HEK293T (cell line): ENCODE results near the gene FBN2.

Experiments
- CTCF ChIA-PET: fragments of 350-600 bp; formaldehyde crosslinking; extraction: SDS; loops from one replicate; lab custom pipeline; 2021; ENCODE audit warnings: antibody characterized with exemption, inconsistent platforms; lab: Yijun Ruan, JAX
- POLR2A ChIA-PET: fragments of 350-600 bp; formaldehyde crosslinking; extraction: SDS; loops from one replicate; lab custom pipeline; 2020; ENCODE audit warnings: antibody characterized with exemption, inconsistent platforms; lab: Yijun Ruan, JAX
- DNase-seq: peaks from one replicate; pipeline ENCODE4 v3.0.0; 2012; ENCODE audit warnings: mixed read lengths; ENCODE audit errors: extremely low spot score
- ARNT ChIP-seq: fragments of 450-650 bp; IDR thresholded peaks from 2 replicates; pipeline ENCODE4 v1.6.1; 2017; ENCODE audit warnings: mild to moderate bottlenecking
- BHLHE40 ChIP-seq: fragments of 450-650 bp; IDR thresholded peaks from 2 replicates; pipeline ENCODE4 v1.6.1; 2016; ENCODE audit warnings: mild to moderate bottlenecking, moderate library complexity, borderline replicate concordance
- CTBP1 ChIP-seq: fragments of 450-650 bp; IDR thresholded peaks from 2 replicates; pipeline ENCODE4 v1.6.1; 2016; ENCODE audit warnings: borderline replicate concordance
- ELF4 ChIP-seq: fragments of 450-650 bp; IDR thresholded peaks from 2 replicates; pipeline ENCODE4 v1.6.1; 2017; ENCODE audit warnings: antibody characterized with exemption
- FOXA1 ChIP-seq: fragments of 450-650 bp; IDR thresholded peaks from 2 replicates; pipeline ENCODE4 v1.6.1; 2016; ENCODE audit warnings: mild to moderate bottlenecking
- FOXK2 ChIP-seq: fragments of 450-650 bp; IDR thresholded peaks from 2 replicates; pipeline ENCODE4 v1.6.1; 2016; ENCODE audit warnings: mild to moderate bottlenecking
- FOXM1 ChIP-seq: fragments of 450-650 bp; IDR thresholded peaks from 2 replicates; pipeline ENCODE4 v1.6.1; 2017; ENCODE audit warnings: mild to moderate bottlenecking, borderline replicate concordance
- HDGF ChIP-seq: fragments of 450-650 bp; IDR thresholded peaks from 2 replicates; pipeline ENCODE4 v1.6.1; 2017; ENCODE audit warnings: antibody characterized with exemption, borderline replicate concordance
- L3MBTL2 ChIP-seq: fragments of 450-650 bp; conservative IDR thresholded peaks from 2 replicates; pipeline ENCODE4 v1.6.1; 2016; ENCODE audit warnings: mild to moderate bottlenecking
- LEF1 ChIP-seq: fragments of 450-650 bp; IDR thresholded peaks from 2 replicates; pipeline ENCODE4 v1.6.1; 2017; ENCODE audit warnings: mild to moderate bottlenecking, borderline replicate concordance
- NFRKB ChIP-seq: fragments of 450-650 bp; IDR thresholded peaks from 2 replicates; pipeline ENCODE4 v1.6.1; 2016; ENCODE audit warnings: mild to moderate bottlenecking, moderate library complexity
- PKNOX1 ChIP-seq: fragments of 450-650 bp; IDR thresholded peaks from 2 replicates; pipeline ENCODE4 v1.6.1; 2016
- SP1 ChIP-seq: fragments of 450-650 bp; IDR thresholded peaks from 2 replicates; pipeline ENCODE4 v1.6.1; 2017
- SUZ12 ChIP-seq: fragments of 450-650 bp; IDR thresholded peaks from 2 replicates; pipeline ENCODE4 v1.6.1; 2016; ENCODE audit warnings: mild to moderate bottlenecking
- TARDBP ChIP-seq: fragments of 450-650 bp; IDR thresholded peaks from 2 replicates; pipeline ENCODE4 v1.6.1; 2016
- ZNF384 ChIP-seq: fragments of 450-650 bp; IDR thresholded peaks from 2 replicates; pipeline ENCODE4 v1.6.1; 2016

Gene FBN2

DNA sequence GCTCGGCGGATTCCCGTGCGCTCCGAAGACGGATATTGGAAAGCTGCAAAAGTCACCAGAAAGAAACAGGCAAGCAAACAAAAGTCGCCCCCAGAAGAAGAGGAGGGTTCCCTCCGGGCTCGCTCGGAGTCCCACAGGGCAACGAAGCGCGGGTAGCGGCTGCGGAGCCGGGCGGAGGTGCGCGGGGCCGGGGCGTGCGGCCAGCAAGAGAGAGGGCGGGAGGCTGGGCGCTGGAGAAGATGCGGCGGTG is at the start of gene FBN2:
FBN2 (minus strand) TSS at position 246 of the 250 bp plus-strand sequence. CDS start 642 bp downstream, outside the sequence.
- TF ChIP-seq L3MBTL2 (peak; percentile 55), FOXM1 (no peak)
- ChIA-PET CTCF (no interaction called here), POLR2A (interaction anchor here (0.6 to 1.5 kb wide), 5 partner anchors 9 to 340 kb away, joined by 3 to 4 read pairs (median 3); no protein-coding TSS in a partner anchor)
- no peak for DNase-seq

DNA sequence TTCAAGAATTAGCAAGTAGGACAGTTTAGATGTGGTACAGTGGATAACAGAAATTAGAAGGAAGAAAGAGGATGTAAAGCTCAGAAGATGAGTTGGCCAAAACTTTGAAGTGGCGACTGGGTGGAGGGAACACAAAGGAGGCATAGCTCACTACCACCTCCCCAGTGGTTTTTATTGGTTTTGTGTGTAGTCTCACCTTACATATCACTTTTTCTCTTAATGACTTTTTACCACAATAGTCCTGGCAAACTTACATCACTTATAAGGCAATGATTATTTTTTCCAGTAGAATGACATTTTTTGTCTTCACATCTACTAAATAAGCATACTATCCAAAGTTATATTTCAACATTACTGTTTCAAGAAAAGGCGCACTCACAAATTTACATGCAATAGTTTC is 49.2 kb upstream of the FBN2 start:
- TF ChIP-seq HDGF = no peak
- no peak for TF ChIP-seq TARDBP
- CTCF ChIA-PET = no interaction called here
- POLR2A ChIA-PET = no interaction called here
- no peak for DNase-seq

GRCh38 chr5:128586848-128587247 is 48.8 kb upstream of the FBN2 start:
- POLR2A ChIA-PET = no interaction called here
- no peak for TF ChIP-seq BHLHE40
- TF ChIP-seq HDGF = no peak
- TF ChIP-seq FOXK2 = no peak
- no peak for TF ChIP-seq L3MBTL2
- TF ChIP-seq SUZ12 = no peak
- no peak for TF ChIP-seq ELF4
- no peak for TF ChIP-seq LEF1
- no peak for TF ChIP-seq SP1

GRCh38 chr5:128579639-128580038 is 41.6 kb upstream of the FBN2 start:
- ChIA-PET POLR2A (no interaction called here), CTCF (interaction anchor here (0.6 kb wide), 1 partner anchor 20 kb away, joined by 3 read pairs; no protein-coding TSS in a partner anchor)
- DNase-seq = no peak
- TF ChIP-seq L3MBTL2 (no peak), FOXK2 (no peak), BHLHE40 (no peak), ZNF384 (no peak), PKNOX1 (no peak), LEF1 (no peak), HDGF (no peak), TARDBP (no peak), SP1 (no peak), CTBP1 (no peak), SUZ12 (no peak), FOXM1 (no peak), NFRKB (no peak), ARNT (no peak), ELF4 (no peak), FOXA1 (no peak)

More at GRCh38 chr5:128586848-128587247, 48.8 kb upstream of the FBN2 start:
- no peak for DNase-seq
- CTCF ChIA-PET = no interaction called here

DNA sequence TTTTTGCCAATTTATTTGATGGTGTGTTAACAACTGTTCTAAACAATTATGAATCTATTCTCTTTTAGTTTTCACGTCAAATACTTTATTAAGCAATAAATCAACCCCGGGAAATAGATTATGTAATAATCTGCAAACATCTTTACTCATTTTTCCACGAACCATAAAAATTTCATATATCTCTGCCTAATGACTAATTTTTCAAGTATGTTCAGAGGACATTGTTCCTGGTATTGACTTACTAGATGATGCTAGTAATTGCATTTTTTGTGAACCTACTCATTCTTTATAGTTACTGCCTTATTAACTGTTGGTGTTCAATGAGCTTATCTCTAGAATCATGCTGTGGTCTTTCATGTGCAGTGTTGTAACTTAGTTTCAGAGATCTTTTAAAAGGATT is 41.0 kb upstream of the FBN2 start:
- TF ChIP-seq BHLHE40 (no peak), FOXA1 (no peak), CTBP1 (no peak), TARDBP (no peak), LEF1 (no peak), FOXM1 (no peak), L3MBTL2 (no peak)
- ChIA-PET POLR2A (no interaction called here), CTCF (interaction anchor here (0.6 kb wide), 1 partner anchor 20 kb away, joined by 3 read pairs; no protein-coding TSS in a partner anchor)
- no peak for DNase-seq

- CTCF ChIA-PET = no interaction called here
- POLR2A ChIA-PET = no interaction called here
- DNase-seq = no peak
These were observed 36.0 kb upstream of the FBN2 start for GRCh38 chr5:128574041-128574440.

GRCh38 chr5:128572930-128573319 is 34.9 kb upstream of the FBN2 start:
- POLR2A ChIA-PET = no interaction called here
- CTCF ChIA-PET = no interaction called here
- TF ChIP-seq CTBP1 (no peak), BHLHE40 (no peak), NFRKB (no peak), ARNT (no peak)
- DNase-seq = no peak

More at GRCh38 chr5:128574041-128574440, 36.0 kb upstream of the FBN2 start:
- TF ChIP-seq ELF4 (no peak), ZNF384 (no peak), PKNOX1 (no peak), LEF1 (no peak), SP1 (no peak), L3MBTL2 (no peak), BHLHE40 (no peak), SUZ12 (no peak)

DNA sequence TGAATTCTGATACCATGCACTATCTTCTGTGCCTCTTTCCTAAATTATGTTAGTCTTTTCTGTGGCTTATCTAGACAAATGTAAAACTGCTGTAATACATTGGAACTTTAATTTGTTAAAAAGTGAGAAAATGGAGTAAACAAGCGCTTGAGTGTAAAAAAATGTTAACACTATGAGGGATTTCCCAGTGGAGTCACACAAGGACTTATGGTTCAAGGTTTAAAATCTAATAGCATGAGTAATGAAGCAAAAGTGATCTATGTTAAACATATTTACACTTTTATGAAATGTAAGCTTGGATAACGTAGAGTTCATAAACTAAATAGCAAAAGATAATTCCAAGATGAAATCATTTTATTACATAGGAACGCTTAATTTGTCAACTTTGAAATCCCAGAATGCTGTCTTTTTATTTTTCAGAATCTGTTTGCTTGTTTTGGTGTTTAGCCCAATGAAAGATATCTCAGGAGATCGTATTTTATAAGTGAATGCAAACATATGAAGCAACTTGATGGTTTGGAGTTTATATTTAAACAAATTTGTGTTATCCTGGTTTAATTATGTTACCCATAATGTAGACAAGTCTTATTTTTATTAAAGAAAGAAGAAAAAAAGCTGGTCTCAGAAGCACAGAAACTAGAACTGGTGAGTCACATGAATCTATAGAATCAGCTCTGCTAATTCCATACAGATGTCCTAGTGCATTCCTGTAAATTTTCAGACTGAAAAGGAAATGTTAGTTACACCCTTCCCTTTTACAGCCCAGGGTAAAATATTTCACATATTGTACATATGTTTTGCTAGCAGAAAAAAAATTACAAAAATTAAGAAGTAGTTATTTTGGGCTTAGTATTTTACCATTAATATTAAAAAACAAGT is 34.2 kb upstream of the FBN2 start:
- POLR2A ChIA-PET = no interaction called here
- TF ChIP-seq HDGF = no peak
- no peak for TF ChIP-seq PKNOX1
- no peak for TF ChIP-seq TARDBP
- TF ChIP-seq FOXA1 = no peak
- TF ChIP-seq FOXM1 = no peak
- no peak for DNase-seq
- CTCF ChIA-PET = no interaction called here
